ENCODE results near the gene SMIM33.

The SMIM33 gene

GRCh38 chr5:139430015-139430414, 40.8 kb upstream of the SMIM33 start:
- no peak for TF ChIP-seq SPI1 (IDR thresholded peaks at IDR 0.05; ENCODE audit: borderline replicate concordance, low read depth)
- no peak for TF ChIP-seq GABPA (IDR thresholded peaks at IDR 0.05; ENCODE audit: low read depth)
- TF ChIP-seq, protein P1, sequence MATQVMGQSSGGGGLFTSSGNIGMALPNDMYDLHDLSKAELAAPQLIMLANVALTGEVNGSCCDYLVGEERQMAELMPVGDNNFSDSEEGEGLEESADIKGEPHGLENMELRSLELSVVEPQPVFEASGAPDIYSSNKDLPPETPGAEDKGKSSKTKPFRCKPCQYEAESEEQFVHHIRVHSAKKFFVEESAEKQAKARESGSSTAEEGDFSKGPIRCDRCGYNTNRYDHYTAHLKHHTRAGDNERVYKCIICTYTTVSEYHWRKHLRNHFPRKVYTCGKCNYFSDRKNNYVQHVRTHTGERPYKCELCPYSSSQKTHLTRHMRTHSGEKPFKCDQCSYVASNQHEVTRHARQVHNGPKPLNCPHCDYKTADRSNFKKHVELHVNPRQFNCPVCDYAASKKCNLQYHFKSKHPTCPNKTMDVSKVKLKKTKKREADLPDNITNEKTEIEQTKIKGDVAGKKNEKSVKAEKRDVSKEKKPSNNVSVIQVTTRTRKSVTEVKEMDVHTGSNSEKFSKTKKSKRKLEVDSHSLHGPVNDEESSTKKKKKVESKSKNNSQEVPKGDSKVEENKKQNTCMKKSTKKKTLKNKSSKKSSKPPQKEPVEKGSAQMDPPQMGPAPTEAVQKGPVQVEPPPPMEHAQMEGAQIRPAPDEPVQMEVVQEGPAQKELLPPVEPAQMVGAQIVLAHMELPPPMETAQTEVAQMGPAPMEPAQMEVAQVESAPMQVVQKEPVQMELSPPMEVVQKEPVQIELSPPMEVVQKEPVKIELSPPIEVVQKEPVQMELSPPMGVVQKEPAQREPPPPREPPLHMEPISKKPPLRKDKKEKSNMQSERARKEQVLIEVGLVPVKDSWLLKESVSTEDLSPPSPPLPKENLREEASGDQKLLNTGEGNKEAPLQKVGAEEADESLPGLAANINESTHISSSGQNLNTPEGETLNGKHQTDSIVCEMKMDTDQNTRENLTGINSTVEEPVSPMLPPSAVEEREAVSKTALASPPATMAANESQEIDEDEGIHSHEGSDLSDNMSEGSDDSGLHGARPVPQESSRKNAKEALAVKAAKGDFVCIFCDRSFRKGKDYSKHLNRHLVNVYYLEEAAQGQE (IDR thresholded peaks at IDR 0.05; ENCODE audit: insufficient replicate concordance, low read depth) = no peak
- TF ChIP-seq, protein P2, sequence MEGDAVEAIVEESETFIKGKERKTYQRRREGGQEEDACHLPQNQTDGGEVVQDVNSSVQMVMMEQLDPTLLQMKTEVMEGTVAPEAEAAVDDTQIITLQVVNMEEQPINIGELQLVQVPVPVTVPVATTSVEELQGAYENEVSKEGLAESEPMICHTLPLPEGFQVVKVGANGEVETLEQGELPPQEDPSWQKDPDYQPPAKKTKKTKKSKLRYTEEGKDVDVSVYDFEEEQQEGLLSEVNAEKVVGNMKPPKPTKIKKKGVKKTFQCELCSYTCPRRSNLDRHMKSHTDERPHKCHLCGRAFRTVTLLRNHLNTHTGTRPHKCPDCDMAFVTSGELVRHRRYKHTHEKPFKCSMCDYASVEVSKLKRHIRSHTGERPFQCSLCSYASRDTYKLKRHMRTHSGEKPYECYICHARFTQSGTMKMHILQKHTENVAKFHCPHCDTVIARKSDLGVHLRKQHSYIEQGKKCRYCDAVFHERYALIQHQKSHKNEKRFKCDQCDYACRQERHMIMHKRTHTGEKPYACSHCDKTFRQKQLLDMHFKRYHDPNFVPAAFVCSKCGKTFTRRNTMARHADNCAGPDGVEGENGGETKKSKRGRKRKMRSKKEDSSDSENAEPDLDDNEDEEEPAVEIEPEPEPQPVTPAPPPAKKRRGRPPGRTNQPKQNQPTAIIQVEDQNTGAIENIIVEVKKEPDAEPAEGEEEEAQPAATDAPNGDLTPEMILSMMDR (IDR thresholded peaks at IDR 0.05; ENCODE audit: insufficient read depth, low read length) = no peak
- TF ChIP-seq POLR2AphosphoS5 (IDR thresholded peaks at IDR 0.05; ENCODE audit: low read depth) = no peak
- Histone ChIP-seq H3K27ac (replicated peaks) (no peak overlapping the region), H3K27me3 (ENCODE audit: insufficient read depth, poor library complexity, severe bottlenecking) (no peaks in the 10 kb centered on the region), H3K4me3 (replicated peaks; ENCODE audit: insufficient read depth, low read length) (no peak overlapping the region)
- no peak for DNase-seq (ENCODE audit: low read depth in 1 of 2, low spot score in 1 of 2)

GRCh38 chr5:139431706-139432105, 39.1 kb upstream of the SMIM33 start:
- Histone ChIP-seq H3K27me3 (ENCODE audit: insufficient read depth, poor library complexity, severe bottlenecking) (no peaks in the 10 kb centered on the region), H3K4me3 (replicated peaks; ENCODE audit: insufficient read depth, low read length) (no peak overlapping the region), H3K27ac (replicated peaks) (no peak overlapping the region)
- no peak for TF ChIP-seq GABPA (IDR thresholded peaks at IDR 0.05; ENCODE audit: low read depth)
- no peak for TF ChIP-seq SPI1 (IDR thresholded peaks at IDR 0.05; ENCODE audit: borderline replicate concordance, low read depth)
- TF ChIP-seq, protein P1 (IDR thresholded peaks at IDR 0.05; ENCODE audit: insufficient replicate concordance, low read depth) = no peak
- TF ChIP-seq, protein P2 (IDR thresholded peaks at IDR 0.05; ENCODE audit: insufficient read depth, low read length) = no peak
- TF ChIP-seq POLR2AphosphoS5 (IDR thresholded peaks at IDR 0.05; ENCODE audit: low read depth) = no peak
- no peak for DNase-seq (ENCODE audit: low read depth in 1 of 2, low spot score in 1 of 2)

GRCh38 chr5:139435676-139436075, 35.1 kb upstream of the SMIM33 start:
- DNase-seq (ENCODE audit: low read depth in 1 of 2, low spot score in 1 of 2) = no peak
- Histone ChIP-seq H3K27me3 (ENCODE audit: insufficient read depth, poor library complexity, severe bottlenecking) (no peaks in the 10 kb centered on the region), H3K27ac (replicated peaks) (no peak overlapping the region), H3K4me3 (replicated peaks; ENCODE audit: insufficient read depth, low read length) (no peak overlapping the region)
- TF ChIP-seq GABPA (IDR thresholded peaks at IDR 0.05; ENCODE audit: low read depth) (no peak), POLR2AphosphoS5 (IDR thresholded peaks at IDR 0.05; ENCODE audit: low read depth) (no peak), SPI1 (IDR thresholded peaks at IDR 0.05; ENCODE audit: borderline replicate concordance, low read depth) (no peak)
- TF ChIP-seq, protein P2 (IDR thresholded peaks at IDR 0.05; ENCODE audit: insufficient read depth, low read length) = no peak
- TF ChIP-seq, protein P1 (IDR thresholded peaks at IDR 0.05; ENCODE audit: insufficient replicate concordance, low read depth) = no peak
